Omental fat pad (tissue), 4 donors: ENCODE results near the gene CSNK1A1. TPM values are rescaled to one million over a fixed set of nuclear protein-coding genes. Genes with fewer than 3 reads are reported as not detected.
"Not testable (repeated sequence)": the region's sequence is repeated elsewhere in the genome, so short reads cannot be mapped to it uniquely, and the experiment has no call there.

Source experiments
- ATAC-seq: fragments of 150-250 bp; one replicate; pipeline ENCODE4 v1.9.1; 2016; ENCODE audit warnings: mild to moderate bottlenecking, moderate library complexity; ENCODE audit not compliant: low FRiP score
- DNase-seq: peaks from one replicate; pipeline ENCODE4 v3.0.0-alpha.2; 2019; ENCODE audit warnings: low spot score
- CTCF ChIP-seq, 3 donors: fragments of 450-650 bp; IDR thresholded peaks; one replicate each; pipeline ENCODE4 v1.5.1; 2016 to 2017; ENCODE audit warnings: antibody characterized with exemption in 3 of 3, mild to moderate bottlenecking in 3 of 3, moderate library complexity in 2 of 3
- total RNA-seq, 4 donors: library from RNA; depleted of rRNA; stranded (reverse); fragments of >200 nt; gene quantifications; one replicate each; pipeline ENCODE4 v1.1.0, GENCODE V29; 2016

Gene CSNK1A1
- total RNA-seq, 4 donors from 2014 or later = 181 to 292 (median 209) TPM

GRCh38 chr5:149472399-149472798 lies 78.8 kb downstream of the CSNK1A1 start:
- DNase-seq = peak; percentile 18
- TF ChIP-seq CTCF (IDR thresholded peaks at IDR 0.05) = no peak
- no peak for ATAC-seq

- ATAC-seq (peak; percentile 72), DNase-seq (no peak)
- TF ChIP-seq CTCF (IDR thresholded peaks at IDR 0.05) = no peak
Observed at GRCh38 chr5:149471406-149472183, 79.6 kb downstream of the CSNK1A1 start.

GRCh38 chr5:149470942-149471341 lies 80.3 kb downstream of the CSNK1A1 start:
- no peak for TF ChIP-seq CTCF (IDR thresholded peaks at IDR 0.05)
- ATAC-seq (no peak), DNase-seq (no peak)

GRCh38 chr5:149466457-149466972 lies 84.7 kb downstream of the CSNK1A1 start:
- peak; percentile 48 for DNase-seq
- no peak for TF ChIP-seq CTCF (IDR thresholded peaks at IDR 0.05)
- peak; percentile 50 for ATAC-seq

- TF ChIP-seq CTCF (IDR thresholded peaks at IDR 0.05) = no peak
- DNase-seq = no peak
- ATAC-seq = no peak
Observed at GRCh38 chr5:149464796-149465489, 86.3 kb downstream of the CSNK1A1 start.

GRCh38 chr5:149461907-149462306 lies 89.3 kb downstream of the CSNK1A1 start:
- DNase-seq, ATAC-seq: not testable (repeated sequence)

- DNase-seq (no peak), ATAC-seq (no peak)
- TF ChIP-seq CTCF (IDR thresholded peaks at IDR 0.05) = no peak
Observed at GRCh38 chr5:149459891-149460290, 91.3 kb downstream of the CSNK1A1 start.
